B cell (primary cell): Measurements from ENCODE around the gene SLC24A3. TPM values are rescaled to one million over a fixed set of nuclear protein-coding genes. Genes with fewer than 3 reads are reported as not detected.

Experiments
- ATAC-seq: fragments of 200-7000 bp; cut with Tn5 transposase; one replicate; pipeline ENCODE4 v1.10.0; 2021; ENCODE audit warnings: low read depth, mild to moderate bottlenecking, moderate number of reproducible peaks, moderate library complexity
- CTCF ChIA-PET: fragments of 350-600 bp; sonication (Branson Sonifier 250); formaldehyde crosslinking; loops from one replicate; lab custom pipeline; 2021; ENCODE audit warnings: antibody characterized with exemption, inconsistent platforms; lab: Charles Lee
- POLR2A ChIA-PET: fragments of 350-600 bp; sonication (Branson Sonifier 250); formaldehyde crosslinking; loops from one replicate; lab custom pipeline; 2021; ENCODE audit warnings: antibody characterized with exemption; lab: Charles Lee
- DNase-seq: peaks from one replicate; pipeline ENCODE4 v3.0.0; 2013
- H2AFZ ChIP-seq: 2 replicates; pipeline ENCODE4 v1.6.1; 2012; ENCODE audit warnings: mild to moderate bottlenecking, low read depth, low read length; ENCODE audit not compliant: insufficient read depth, poor library complexity, severe bottlenecking
- H3K27ac ChIP-seq, 2 donors: 1 replicate in 1 of 2; 2 replicates in 1 of 2; pipeline ENCODE4 v1.5.1; 2012 to 2013; ENCODE audit warnings: low read length in 2 of 2, mild to moderate bottlenecking in 2 of 2, moderate library complexity in 1 of 2
- H3K27me3 ChIP-seq, 4 experiments: fragments of 200-600 bp in 1 of 4; sonication (generic) in 1 of 4; replicated peaks in 1 of 4; 1 replicate in 2 of 4; 2 replicates in 2 of 4; pipeline versions ENCODE4 v1.6.1 to v1.7.0; 2013 to 2016; ENCODE audit warnings: low read length in 3 of 4, mild to moderate bottlenecking in 2 of 4, mixed read lengths in 1 of 4, moderate library complexity in 1 of 4; ENCODE audit not compliant: insufficient read depth in 4 of 4, control insufficient read depth in 3 of 4; ENCODE audit errors: control extremely low read depth in 1 of 4
- H3K36me3 ChIP-seq, 2 experiments: replicated peaks in 1 of 2; 1 replicate in 1 of 2; 2 replicates in 1 of 2; pipeline versions ENCODE4 v1.6.1 to v1.7.1; 2013; ENCODE audit warnings: low read length in 1 of 2; ENCODE audit not compliant: insufficient read depth in 2 of 2, control insufficient read depth in 1 of 2; ENCODE audit errors: control extremely low read depth in 1 of 2, extremely low read depth in 1 of 2
- H3K4me1 ChIP-seq, 2 donors: fragments of 200-600 bp in 1 of 2; sonication (generic) in 1 of 2; 1 replicate in 1 of 2; 2 replicates in 1 of 2; pipeline versions ENCODE4 v1.5.1 to v1.6.1; 2013 to 2017; ENCODE audit warnings: low read length in 2 of 2; ENCODE audit not compliant: control insufficient read depth in 2 of 2, insufficient read depth in 2 of 2
- H3K4me2 ChIP-seq: replicated peaks from 2 replicates; pipeline ENCODE3; 2012; ENCODE audit warnings: mild to moderate bottlenecking, low read depth, low read length; ENCODE audit not compliant: poor library complexity, severe bottlenecking
- H3K4me3 ChIP-seq, 5 experiments: fragments of 200-600 bp in 1 of 5; sonication (generic) in 1 of 5; 1 replicate in 3 of 5; 2 replicates in 2 of 5; pipeline versions ENCODE4 v1.5.1 to v1.7.0; 2011 to 2016; ENCODE audit warnings: low read length in 4 of 5, mild to moderate bottlenecking in 4 of 5, low read depth in 2 of 5, control low read depth in 1 of 5, moderate library complexity in 1 of 5; ENCODE audit not compliant: insufficient read depth in 1 of 5; ENCODE audit errors: control extremely low read depth in 1 of 5, extremely low read depth in 1 of 5
- H3K79me2 ChIP-seq: fragments of 200-600 bp; sonication (generic); one replicate; pipeline ENCODE4 v1.6.0; 2016; ENCODE audit warnings: low read length; ENCODE audit not compliant: control insufficient read depth, insufficient read depth
- H3K9ac ChIP-seq: fragments of 200-600 bp; sonication (generic); 2 replicates; pipeline ENCODE4 v1.6.1; 2017; ENCODE audit warnings: mild to moderate bottlenecking, low read length, moderate library complexity
- H3K9me3 ChIP-seq, 3 donors: one replicate each; pipeline versions ENCODE4 v1.6.1 to v1.7.1; 2013; ENCODE audit warnings: low read length in 2 of 3; ENCODE audit not compliant: control insufficient read depth in 2 of 3, insufficient read depth in 1 of 3; ENCODE audit errors: control extremely low read depth in 1 of 3
- H4K20me1 ChIP-seq: 2 replicates; pipeline ENCODE4 v1.6.0; 2012; ENCODE audit warnings: mild to moderate bottlenecking, low read length; ENCODE audit not compliant: insufficient read depth, control insufficient read depth, poor library complexity, severe bottlenecking
- H3K27ac Mint-ChIP-seq: one replicate; pipeline ENCODE4 v1.8.0; 2021; ENCODE audit warnings: mixed read lengths
- H3K27me3 Mint-ChIP-seq: one replicate; pipeline ENCODE4 v1.8.0; 2021; ENCODE audit warnings: mixed read lengths
- H3K4me1 Mint-ChIP-seq: one replicate; pipeline ENCODE4 v1.8.0; 2021; ENCODE audit warnings: mixed read lengths
- H3K4me3 Mint-ChIP-seq: one replicate; pipeline ENCODE4 v1.8.0; 2021; ENCODE audit warnings: mixed read lengths
- H3K9me3 Mint-ChIP-seq: one replicate; pipeline ENCODE4 v1.8.0; 2022; ENCODE audit warnings: mixed read lengths; ENCODE audit not compliant: insufficient read depth
- EZH2 ChIP-seq: IDR thresholded peaks from 2 replicates; pipeline ENCODE4 v1.6.1; 2012; ENCODE audit warnings: borderline replicate concordance, low read depth, mild to moderate bottlenecking, moderate library complexity, low read length; ENCODE audit not compliant: insufficient read depth, poor library complexity, severe bottlenecking
- WGBS: methylation state at CpG from one replicate; pipeline ENCODE4 v1.1.5; 2013; ENCODE audit warnings: missing lambda C conversion rate; ENCODE audit not compliant: insufficient coverage; 5-methylcytosine and 5-hydroxymethylcytosine counted together
- intact Hi-C: fragments of 100-400 bp; cut with micrococcal nuclease; formaldehyde crosslinking; loops from one replicate; pipeline ENCODE4 v1.10.0; 2022
- polyA plus RNA-seq: library from polyadenylated mRNA; depleted of rRNA; stranded (reverse); fragments of >200 nt; gene quantifications from 2 replicates; pipeline ENCODE4 v1.2.3, GENCODE V29; 2012
- total RNA-seq, 2 donors: library from RNA; stranded (reverse); fragments of 120-200 nt in 1 of 2; gene quantifications; 1 replicate in 1 of 2; 2 replicates in 1 of 2; pipeline versions ENCODE4 v1.2.3 to v1.2.4, GENCODE V29; 2013 to 2022
- TF ChIP-seq, protein P1 (sequence below): fragments of 200-600 bp; IDR thresholded peaks from one replicate; pipeline ENCODE4 v1.8.0; 2022; ENCODE audit warnings: antibody characterized with exemption, mild to moderate bottlenecking

The SLC24A3 gene
- total and polyA plus RNA-seq, 2 donors (not counting 1 experiment from before 2014, with no cell fraction given), result not detected

DNA sequence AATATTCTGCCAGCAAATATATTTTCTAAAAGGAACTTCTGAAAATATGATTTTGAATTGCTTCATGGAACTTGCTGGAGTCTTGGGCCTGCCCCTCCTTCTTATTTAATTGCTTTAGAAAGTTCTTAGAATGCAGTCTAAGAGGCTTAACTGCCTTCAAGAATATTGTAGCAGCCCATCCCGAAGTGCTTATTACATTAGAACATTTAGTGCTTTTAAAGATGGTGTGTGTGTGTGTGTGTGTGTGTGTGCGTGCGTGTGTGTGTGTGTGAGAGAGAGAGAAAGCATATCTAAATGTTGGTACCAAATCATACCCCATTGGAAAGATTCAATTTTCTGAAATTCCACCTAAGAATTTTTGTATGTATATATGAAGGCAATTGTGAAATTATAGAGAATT, 193.5 kb downstream of the SLC24A3 start:
- ATAC-seq (no peak), DNase-seq (no peak)
- no peaks in the 10 kb centered on the region for H3K9me3 ChIP-seq
- H2AFZ ChIP-seq, result no peak overlapping the region
- H3K79me2 ChIP-seq, result no peaks in the 10 kb centered on the region
- H3K27ac Mint-ChIP-seq, result no peak overlapping the region
- no peaks in the 10 kb centered on the region for H4K20me1 ChIP-seq
- no peaks in the 10 kb centered on the region for H3K36me3 ChIP-seq
- ChIA-PET POLR2A (no interaction called here), CTCF (no interaction called here)
- H3K27ac ChIP-seq, result no peak overlapping the region
- no peaks in the 10 kb centered on the region for H3K9me3 Mint-ChIP-seq
- H3K4me2 ChIP-seq, result no peak overlapping the region
- H3K9ac ChIP-seq, result no peak overlapping the region
- no peaks in the 10 kb centered on the region for H3K27me3 ChIP-seq
- H3K4me1 Mint-ChIP-seq, result no peaks in the 10 kb centered on the region
- H3K4me1 ChIP-seq, result no peaks in the 10 kb centered on the region
- peaks cover 20% of the 10 kb centered on the region for H3K27me3 Mint-ChIP-seq
- H3K4me3 Mint-ChIP-seq, result no peak overlapping the region
- no peak overlapping the region for H3K4me3 ChIP-seq
- no peak for TF ChIP-seq EZH2
- TF ChIP-seq, protein P1, sequence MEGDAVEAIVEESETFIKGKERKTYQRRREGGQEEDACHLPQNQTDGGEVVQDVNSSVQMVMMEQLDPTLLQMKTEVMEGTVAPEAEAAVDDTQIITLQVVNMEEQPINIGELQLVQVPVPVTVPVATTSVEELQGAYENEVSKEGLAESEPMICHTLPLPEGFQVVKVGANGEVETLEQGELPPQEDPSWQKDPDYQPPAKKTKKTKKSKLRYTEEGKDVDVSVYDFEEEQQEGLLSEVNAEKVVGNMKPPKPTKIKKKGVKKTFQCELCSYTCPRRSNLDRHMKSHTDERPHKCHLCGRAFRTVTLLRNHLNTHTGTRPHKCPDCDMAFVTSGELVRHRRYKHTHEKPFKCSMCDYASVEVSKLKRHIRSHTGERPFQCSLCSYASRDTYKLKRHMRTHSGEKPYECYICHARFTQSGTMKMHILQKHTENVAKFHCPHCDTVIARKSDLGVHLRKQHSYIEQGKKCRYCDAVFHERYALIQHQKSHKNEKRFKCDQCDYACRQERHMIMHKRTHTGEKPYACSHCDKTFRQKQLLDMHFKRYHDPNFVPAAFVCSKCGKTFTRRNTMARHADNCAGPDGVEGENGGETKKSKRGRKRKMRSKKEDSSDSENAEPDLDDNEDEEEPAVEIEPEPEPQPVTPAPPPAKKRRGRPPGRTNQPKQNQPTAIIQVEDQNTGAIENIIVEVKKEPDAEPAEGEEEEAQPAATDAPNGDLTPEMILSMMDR, result no peak
- intact Hi-C loops, result no loop called here
- WGBS, result no CpG with 5 or more reads among the region's 3 CpGs

DNA sequence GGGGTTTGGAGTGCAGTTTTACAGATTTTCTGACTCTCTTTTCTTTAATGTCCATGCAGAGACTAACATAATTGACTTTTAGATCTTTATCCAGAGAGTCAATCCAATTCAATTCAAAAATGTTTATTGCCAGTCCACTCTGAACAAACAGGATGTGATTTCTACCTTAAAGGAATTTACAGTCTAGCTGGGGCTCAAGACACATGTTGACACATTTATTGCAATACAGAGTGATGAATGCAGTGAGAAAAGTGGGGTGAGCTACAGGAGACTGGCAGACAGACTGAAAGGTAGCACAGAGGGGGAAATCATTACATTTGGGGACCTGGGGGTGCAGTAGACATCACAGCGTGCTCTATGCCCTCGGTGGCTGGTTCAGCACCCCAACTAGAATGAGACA, 193.9 kb downstream of the SLC24A3 start:
- H3K9ac ChIP-seq, result no peak overlapping the region
- Mint-ChIP-seq H3K27me3 (peaks cover 20% of the 10 kb centered on the region), H3K4me3 (no peak overlapping the region), H3K4me1 (no peaks in the 10 kb centered on the region), H3K9me3 (no peaks in the 10 kb centered on the region), H3K27ac (no peak overlapping the region)
- H3K27ac ChIP-seq, result no peak overlapping the region
- H3K4me1 ChIP-seq, result no peaks in the 10 kb centered on the region
- H3K4me2 ChIP-seq, result no peak overlapping the region
- H3K9me3 ChIP-seq, result no peaks in the 10 kb centered on the region
- H3K27me3 ChIP-seq, result no peaks in the 10 kb centered on the region
- ATAC-seq (no peak), DNase-seq (no peak)
- no peak for TF ChIP-seq EZH2
- TF ChIP-seq, protein P1, result no peak
- no peak overlapping the region for H3K4me3 ChIP-seq
- no peaks in the 10 kb centered on the region for H3K79me2 ChIP-seq
- ChIA-PET POLR2A (no interaction called here), CTCF (no interaction called here)
- WGBS, result 100% methylated on average over 2 of the region's 2 CpGs
- H2AFZ ChIP-seq, result no peak overlapping the region
- H3K36me3 ChIP-seq, result no peaks in the 10 kb centered on the region
- intact Hi-C loops, result no loop called here
- H4K20me1 ChIP-seq, result no peaks in the 10 kb centered on the region
